SH-SY5Y (cell line): ENCODE measurements around the gene RIPOR3.

Experiments
- GATA2 ChIP-seq: IDR thresholded peaks from 2 replicates; pipeline ENCODE4 v1.6.1; 2011; ENCODE audit warnings: mild to moderate bottlenecking, low read depth, low read length
- GATA3 ChIP-seq: IDR thresholded peaks from 2 replicates; pipeline ENCODE4 v1.6.1; 2011; ENCODE audit warnings: low read depth, mild to moderate bottlenecking, low read length, moderate library complexity

- no peak for TF ChIP-seq GATA2
- no peak for TF ChIP-seq GATA3
Observed at GRCh38 chr20:50635014-50635557, 56.3 kb downstream of the RIPOR3 start.
